ENCODE measurements around the gene MBNL3.

Gene MBNL3

GRCh38 chrX:132406106-132406505 lies 82.7 kb downstream of the MBNL3 start:
- Mint-ChIP-seq H3K27ac (ENCODE audit: low read depth) (no peak overlapping the region), H3K27me3 (no peaks in the 10 kb centered on the region), H3K4me3 (no peak overlapping the region), H3K4me1 (peaks cover 12% of the 10 kb centered on the region), H3K36me3 (ENCODE audit: insufficient read depth) (peaks cover 12% of the 10 kb centered on the region), H3K9me3 (no peaks in the 10 kb centered on the region)
- ATAC-seq (replicated peaks; ENCODE audit: extremely low read depth, poor library complexity, severe bottlenecking) (no peak), DNase-seq (ENCODE audit: low spot score in 2 of 2) (no peak)

GRCh38 chrX:132404266-132404665 lies 84.6 kb downstream of the MBNL3 start:
- H3K27me3 Mint-ChIP-seq = no peaks in the 10 kb centered on the region
- H3K9me3 Mint-ChIP-seq = no peaks in the 10 kb centered on the region
- no peak overlapping the region for H3K4me3 Mint-ChIP-seq
- H3K36me3 Mint-ChIP-seq (ENCODE audit: insufficient read depth) = peaks cover 12% of the 10 kb centered on the region
- no peak for ATAC-seq (replicated peaks; ENCODE audit: extremely low read depth, poor library complexity, severe bottlenecking)
- DNase-seq (ENCODE audit: low spot score in 2 of 2) = no peak
- no peak overlapping the region for H3K27ac Mint-ChIP-seq (ENCODE audit: low read depth)
- peaks cover 5% of the 10 kb centered on the region for H3K4me1 Mint-ChIP-seq

- Mint-ChIP-seq H3K4me1 (peaks cover 5% of the 10 kb centered on the region), H3K36me3 (ENCODE audit: insufficient read depth) (peaks cover 16% of the 10 kb centered on the region), H3K27ac (ENCODE audit: low read depth) (no peak overlapping the region), H3K27me3 (no peaks in the 10 kb centered on the region), H3K4me3 (no peak overlapping the region), H3K9me3 (no peaks in the 10 kb centered on the region)
- ATAC-seq (replicated peaks; ENCODE audit: extremely low read depth, poor library complexity, severe bottlenecking) (no peak), DNase-seq (ENCODE audit: low spot score in 2 of 2) (no peak)
These were observed 86.9 kb downstream of the MBNL3 start for GRCh38 chrX:132401935-132402334.

GRCh38 chrX:132400706-132401105 lies 88.1 kb downstream of the MBNL3 start:
- Mint-ChIP-seq H3K9me3 (no peaks in the 10 kb centered on the region), H3K4me3 (no peak overlapping the region), H3K4me1 (peaks cover 5% of the 10 kb centered on the region), H3K27ac (ENCODE audit: low read depth) (no peak overlapping the region), H3K27me3 (no peaks in the 10 kb centered on the region), H3K36me3 (ENCODE audit: insufficient read depth) (peaks cover 12% of the 10 kb centered on the region)
- DNase-seq (ENCODE audit: low spot score in 2 of 2) = no peak
- no peak for ATAC-seq (replicated peaks; ENCODE audit: extremely low read depth, poor library complexity, severe bottlenecking)

- ATAC-seq (replicated peaks; ENCODE audit: extremely low read depth, poor library complexity, severe bottlenecking) = no peak
- no peak overlapping the region for H3K27ac Mint-ChIP-seq (ENCODE audit: low read depth)
- no peak for DNase-seq (ENCODE audit: low spot score in 2 of 2)
- no peaks in the 10 kb centered on the region for H3K9me3 Mint-ChIP-seq
- H3K36me3 Mint-ChIP-seq (ENCODE audit: insufficient read depth) = peaks cover 6% of the 10 kb centered on the region
- no peaks in the 10 kb centered on the region for H3K27me3 Mint-ChIP-seq
- H3K4me3 Mint-ChIP-seq = no peak overlapping the region
- no peaks in the 10 kb centered on the region for H3K4me1 Mint-ChIP-seq
These were observed 93.2 kb downstream of the MBNL3 start for GRCh38 chrX:132395645-132396044.

GRCh38 chrX:132395026-132395425 lies 93.8 kb downstream of the MBNL3 start:
- Mint-ChIP-seq H3K4me3 (no peak overlapping the region), H3K27me3 (no peaks in the 10 kb centered on the region), H3K36me3 (ENCODE audit: insufficient read depth) (peaks cover 7% of the 10 kb centered on the region), H3K9me3 (no peaks in the 10 kb centered on the region), H3K4me1 (no peaks in the 10 kb centered on the region), H3K27ac (ENCODE audit: low read depth) (no peak overlapping the region)
- DNase-seq (ENCODE audit: low spot score in 2 of 2) (no peak), ATAC-seq (replicated peaks; ENCODE audit: extremely low read depth, poor library complexity, severe bottlenecking) (no peak)

GRCh38 chrX:132394591-132394990 lies 94.2 kb downstream of the MBNL3 start:
- no peak overlapping the region for H3K4me3 Mint-ChIP-seq
- H3K36me3 Mint-ChIP-seq (ENCODE audit: insufficient read depth) = peaks cover 8% of the 10 kb centered on the region
- no peaks in the 10 kb centered on the region for H3K4me1 Mint-ChIP-seq
- DNase-seq (ENCODE audit: low spot score in 2 of 2) (no peak), ATAC-seq (replicated peaks; ENCODE audit: extremely low read depth, poor library complexity, severe bottlenecking) (no peak)
- no peak overlapping the region for H3K27ac Mint-ChIP-seq (ENCODE audit: low read depth)
- no peaks in the 10 kb centered on the region for H3K27me3 Mint-ChIP-seq
- no peaks in the 10 kb centered on the region for H3K9me3 Mint-ChIP-seq

GRCh38 chrX:132393992-132394391 lies 94.8 kb downstream of the MBNL3 start:
- DNase-seq (ENCODE audit: low spot score in 2 of 2) (no peak), ATAC-seq (replicated peaks; ENCODE audit: extremely low read depth, poor library complexity, severe bottlenecking) (no peak)
- no peaks in the 10 kb centered on the region for H3K4me1 Mint-ChIP-seq
- H3K4me3 Mint-ChIP-seq = no peak overlapping the region
- H3K9me3 Mint-ChIP-seq = no peaks in the 10 kb centered on the region
- H3K27ac Mint-ChIP-seq (ENCODE audit: low read depth) = no peak overlapping the region
- no peaks in the 10 kb centered on the region for H3K27me3 Mint-ChIP-seq
- H3K36me3 Mint-ChIP-seq (ENCODE audit: insufficient read depth) = peaks cover 11% of the 10 kb centered on the region

GRCh38 chrX:132393485-132393884 lies 95.4 kb downstream of the MBNL3 start:
- peaks cover 11% of the 10 kb centered on the region for H3K36me3 Mint-ChIP-seq (ENCODE audit: insufficient read depth)
- H3K27ac Mint-ChIP-seq (ENCODE audit: low read depth) = no peak overlapping the region
- ATAC-seq (replicated peaks; ENCODE audit: extremely low read depth, poor library complexity, severe bottlenecking) = no peak

GRCh38 chrX:132393085-132393484 lies 95.8 kb downstream of the MBNL3 start:
- Mint-ChIP-seq H3K27ac (ENCODE audit: low read depth) (peak overlapping the region; percentile 5), H3K27me3 (no peaks in the 10 kb centered on the region), H3K4me1 (no peaks in the 10 kb centered on the region), H3K36me3 (ENCODE audit: insufficient read depth) (peaks cover 10% of the 10 kb centered on the region), H3K9me3 (no peaks in the 10 kb centered on the region), H3K4me3 (no peak overlapping the region)
- no peak for ATAC-seq (replicated peaks; ENCODE audit: extremely low read depth, poor library complexity, severe bottlenecking)
- DNase-seq (ENCODE audit: low spot score in 2 of 2) = no peak

More at GRCh38 chrX:132393485-132393884, 95.4 kb downstream of the MBNL3 start:
- no peaks in the 10 kb centered on the region for H3K27me3 Mint-ChIP-seq
- no peaks in the 10 kb centered on the region for H3K9me3 Mint-ChIP-seq
- no peak for DNase-seq (ENCODE audit: low spot score in 2 of 2)
- H3K4me3 Mint-ChIP-seq = no peak overlapping the region
- H3K4me1 Mint-ChIP-seq = no peaks in the 10 kb centered on the region

GRCh38 chrX:132390792-132391191 lies 98.0 kb downstream of the MBNL3 start:
- Mint-ChIP-seq H3K27ac (ENCODE audit: low read depth) (no peak overlapping the region), H3K9me3 (no peaks in the 10 kb centered on the region), H3K4me1 (no peaks in the 10 kb centered on the region), H3K4me3 (no peak overlapping the region), H3K36me3 (ENCODE audit: insufficient read depth) (peaks cover 9% of the 10 kb centered on the region), H3K27me3 (no peaks in the 10 kb centered on the region)
- DNase-seq (ENCODE audit: low spot score in 2 of 2) (no peak), ATAC-seq (replicated peaks; ENCODE audit: extremely low read depth, poor library complexity, severe bottlenecking) (no peak)

GRCh38 chrX:132389480-132389879 lies 99.4 kb downstream of the MBNL3 start:
- Mint-ChIP-seq H3K9me3 (no peaks in the 10 kb centered on the region), H3K27me3 (no peaks in the 10 kb centered on the region), H3K4me1 (no peaks in the 10 kb centered on the region), H3K27ac (ENCODE audit: low read depth) (no peak overlapping the region), H3K36me3 (ENCODE audit: insufficient read depth) (peaks cover 9% of the 10 kb centered on the region), H3K4me3 (no peak overlapping the region)
- DNase-seq (ENCODE audit: low spot score in 2 of 2) (no peak), ATAC-seq (replicated peaks; ENCODE audit: extremely low read depth, poor library complexity, severe bottlenecking) (no peak)

GRCh38 chrX:132388371-132388770 lies 100.5 kb downstream of the MBNL3 start:
- H3K27me3 Mint-ChIP-seq = no peaks in the 10 kb centered on the region

GRCh38 chrX:132384301-132384700 lies 104.5 kb downstream of the MBNL3 start:
- Mint-ChIP-seq H3K4me3 (no peak overlapping the region), H3K27me3 (no peaks in the 10 kb centered on the region), H3K4me1 (no peaks in the 10 kb centered on the region), H3K27ac (ENCODE audit: low read depth) (no peak overlapping the region), H3K9me3 (no peaks in the 10 kb centered on the region), H3K36me3 (ENCODE audit: insufficient read depth) (peaks cover 3% of the 10 kb centered on the region)
- DNase-seq (ENCODE audit: low spot score in 2 of 2) (no peak), ATAC-seq (replicated peaks; ENCODE audit: extremely low read depth, poor library complexity, severe bottlenecking) (no peak)

More at GRCh38 chrX:132388371-132388770, 100.5 kb downstream of the MBNL3 start:
- no peak for ATAC-seq (replicated peaks; ENCODE audit: extremely low read depth, poor library complexity, severe bottlenecking)
- H3K27ac Mint-ChIP-seq (ENCODE audit: low read depth) = no peak overlapping the region
- H3K36me3 Mint-ChIP-seq (ENCODE audit: insufficient read depth) = peaks cover 9% of the 10 kb centered on the region
- DNase-seq (ENCODE audit: low spot score in 2 of 2) = no peak
- H3K4me1 Mint-ChIP-seq = no peaks in the 10 kb centered on the region
- H3K9me3 Mint-ChIP-seq = no peaks in the 10 kb centered on the region
- H3K4me3 Mint-ChIP-seq = no peak overlapping the region

Data from central memory CD8-positive, alpha-beta T cell (primary cell).